Neuronal stem cell (in vitro differentiated cells): Measurements from ENCODE around the gene LIX1L.

Source experiments
- DNase-seq: peaks from one replicate; pipeline ENCODE4 v3.0.0-alpha.2; 2013; ENCODE audit warnings: low spot score
- H2AFZ ChIP-seq: one replicate; pipeline ENCODE4 v1.6.1; 2013; ENCODE audit warnings: mild to moderate bottlenecking, low read length, inconsistent platforms
- H2AK5ac ChIP-seq: 2 replicates; pipeline ENCODE4 v1.6.1; 2013; ENCODE audit warnings: low read depth, mild to moderate bottlenecking, inconsistent platforms, low read length, moderate library complexity, mixed read lengths
- H2BK120ac ChIP-seq: 2 replicates; pipeline ENCODE4 v1.6.1; 2013; ENCODE audit warnings: low read depth, mild to moderate bottlenecking, inconsistent platforms, low read length, moderate library complexity, mixed read lengths
- H2BK12ac ChIP-seq: one replicate; pipeline ENCODE4 v1.6.1; 2013; ENCODE audit warnings: low read length, inconsistent platforms
- H2BK15ac ChIP-seq: 2 replicates; pipeline ENCODE4 v1.6.1; 2013; ENCODE audit warnings: mild to moderate bottlenecking, low read length, inconsistent platforms, mixed read lengths
- H2BK5ac ChIP-seq: one replicate; pipeline ENCODE4 v1.6.1; 2013; ENCODE audit warnings: inconsistent platforms, mild to moderate bottlenecking, low read length, moderate library complexity
- H3K14ac ChIP-seq: one replicate; pipeline ENCODE4 v1.6.1; 2013; ENCODE audit warnings: low read length, inconsistent platforms
- H3K18ac ChIP-seq: 2 replicates; pipeline ENCODE4 v1.6.1; 2013; ENCODE audit warnings: low read length, inconsistent platforms
- H3K23ac ChIP-seq: 2 replicates; pipeline ENCODE4 v1.6.1; 2013; ENCODE audit warnings: low read depth, mild to moderate bottlenecking, mixed read lengths, low read length, inconsistent platforms; ENCODE audit not compliant: poor library complexity
- H3K27ac ChIP-seq: replicated peaks from 3 replicates; pipeline ENCODE4 v1.5.1; 2013; ENCODE audit warnings: low read length, inconsistent platforms
- H3K27me3 ChIP-seq, 3 experiments: 2 replicates each; pipeline ENCODE4 v1.6.1; 2013; ENCODE audit warnings: low read length in 3 of 3, mild to moderate bottlenecking in 2 of 3, inconsistent platforms in 1 of 3, low read depth in 1 of 3, mixed read lengths in 1 of 3, moderate library complexity in 1 of 3; ENCODE audit not compliant: control insufficient read depth in 3 of 3, insufficient read depth in 3 of 3
- H3K36me3 ChIP-seq, 2 donors: replicated peaks in 1 of 2; 2 replicates each; pipeline ENCODE4 v1.6.1; 2013; ENCODE audit warnings: low read length in 2 of 2; ENCODE audit not compliant: control insufficient read depth in 2 of 2, insufficient read depth in 2 of 2
- H3K4ac ChIP-seq: 2 replicates; pipeline ENCODE4 v1.6.1; 2013; ENCODE audit warnings: inconsistent platforms, mild to moderate bottlenecking, low read length, moderate library complexity
- H3K4me1 ChIP-seq, 2 donors: 1 replicate in 1 of 2; 2 replicates in 1 of 2; pipeline ENCODE4 v1.6.1; 2013; ENCODE audit warnings: low read length in 2 of 2, low read depth in 1 of 2; ENCODE audit not compliant: control insufficient read depth in 2 of 2, insufficient read depth in 1 of 2
- H3K4me2 ChIP-seq: one replicate; pipeline ENCODE4 v1.6.1; 2013; ENCODE audit warnings: mild to moderate bottlenecking, low read length, inconsistent platforms; ENCODE audit not compliant: insufficient read depth, poor library complexity, severe bottlenecking
- H3K4me3 ChIP-seq, 2 donors: 2 replicates each; pipeline ENCODE4 v1.5.1; 2013; ENCODE audit warnings: low read length in 2 of 2, mild to moderate bottlenecking in 2 of 2, inconsistent platforms in 1 of 2, moderate library complexity in 1 of 2
- H3K79me1 ChIP-seq: one replicate; pipeline ENCODE4 v1.6.1; 2013; ENCODE audit warnings: low read depth, mild to moderate bottlenecking, inconsistent platforms, low read length, moderate library complexity
- H3K9ac ChIP-seq: one replicate; pipeline ENCODE4 v1.6.1; 2013; ENCODE audit warnings: mild to moderate bottlenecking, low read depth, low read length, inconsistent platforms; ENCODE audit not compliant: poor library complexity
- H3K9me3 ChIP-seq, 2 donors: replicated peaks in 1 of 2; 2 replicates each; pipeline versions ENCODE3 to v1.6.1; 2013; ENCODE audit warnings: low read length in 2 of 2, mild to moderate bottlenecking in 2 of 2, inconsistent platforms in 1 of 2, low read depth in 1 of 2, mixed read lengths in 1 of 2, moderate library complexity in 1 of 2; ENCODE audit not compliant: control insufficient read depth in 2 of 2, insufficient read depth in 1 of 2
- H4K8ac ChIP-seq: one replicate; pipeline ENCODE4 v1.6.1; 2013; ENCODE audit warnings: low read depth, mild to moderate bottlenecking, inconsistent platforms, low read length, moderate library complexity
- H4K91ac ChIP-seq: one replicate; pipeline ENCODE4 v1.6.1; 2013; ENCODE audit warnings: low read length, low read depth, mild to moderate bottlenecking, inconsistent platforms; ENCODE audit not compliant: poor library complexity
- WGBS, 2 donors: extraction: QIAGEN DNeasy Blood & Tissue Kit; methylation state at CpG; one replicate each; pipeline ENCODE4 v1.1.7; 2013; ENCODE audit warnings: missing lambda C conversion rate in 2 of 2, mixed read lengths in 1 of 2; ENCODE audit not compliant: insufficient read length in 2 of 2, insufficient replicate concordance in 1 of 2; ENCODE audit errors: extremely low coverage in 2 of 2; 5-methylcytosine and 5-hydroxymethylcytosine counted together

LIX1L gene

GRCh38 chr1:145980457-145980994, 22.7 kb upstream of the LIX1L start:
- no peak overlapping the region for H2BK15ac ChIP-seq
- no peak overlapping the region for H4K8ac ChIP-seq
- no peak overlapping the region for H3K23ac ChIP-seq
- H3K36me3 ChIP-seq: no peaks in the 10 kb centered on the region
- H3K27me3 ChIP-seq: no peaks in the 10 kb centered on the region
- H3K9me3 ChIP-seq: no peaks in the 10 kb centered on the region
- H2BK5ac ChIP-seq: no peak overlapping the region
- no peak overlapping the region for H3K18ac ChIP-seq
- no peak overlapping the region for H2AK5ac ChIP-seq
- H2AFZ ChIP-seq: no peak overlapping the region
- no peak overlapping the region for H2BK12ac ChIP-seq
- no peak overlapping the region for H2BK120ac ChIP-seq
- DNase-seq: no peak
- no peak overlapping the region for H4K91ac ChIP-seq
- no CpG with 5 or more reads among the region's 1 CpG for WGBS, 2 donors
- H3K4me1 ChIP-seq: peaks cover 12 to 34% of the 10 kb centered on the region in 2 donors
- H3K27ac ChIP-seq: no peak overlapping the region
- no peaks in the 10 kb centered on the region for H3K79me1 ChIP-seq
- no peak overlapping the region for H3K14ac ChIP-seq
- no peak overlapping the region for H3K4me3 ChIP-seq
- H3K4me2 ChIP-seq: no peak overlapping the region
- no peak overlapping the region for H3K9ac ChIP-seq
- no peak overlapping the region for H3K4ac ChIP-seq

- H4K91ac ChIP-seq: no peak overlapping the region
- H3K14ac ChIP-seq: no peak overlapping the region
- no peak overlapping the region for H2BK120ac ChIP-seq
- H3K23ac ChIP-seq: no peak overlapping the region
- H3K27ac ChIP-seq: peak overlapping the region; percentile 0
- H2AFZ ChIP-seq: peak overlapping the region; percentile 7
- peaks cover 9 to 28% of the 10 kb centered on the region in 2 donors for H3K4me1 ChIP-seq
- no peaks in the 10 kb centered on the region for H3K9me3 ChIP-seq
- no peak overlapping the region for H3K9ac ChIP-seq
- no peaks in the 10 kb centered on the region for H3K27me3 ChIP-seq
- no peak overlapping the region for H3K18ac ChIP-seq
- H3K4me3 ChIP-seq: no peak overlapping the region
- H3K36me3 ChIP-seq: no peaks in the 10 kb centered on the region
- H3K4ac ChIP-seq: no peak overlapping the region
- no peak overlapping the region for H4K8ac ChIP-seq
- H3K79me1 ChIP-seq: no peaks in the 10 kb centered on the region
- H2BK15ac ChIP-seq: no peak overlapping the region
- WGBS, 2 donors: no CpG with 5 or more reads among the region's 7 CpGs
- no peak overlapping the region for H2BK5ac ChIP-seq
- H2AK5ac ChIP-seq: no peak overlapping the region
- H3K4me2 ChIP-seq: no peak overlapping the region
- no peak overlapping the region for H2BK12ac ChIP-seq
- no peak for DNase-seq
These were observed 22.1 kb upstream of the LIX1L start for GRCh38 chr1:145979746-145980456.

- H2AK5ac ChIP-seq: no peak overlapping the region
- no peak overlapping the region for H3K9ac ChIP-seq
- no peak overlapping the region for H2BK12ac ChIP-seq
- H3K4me1 ChIP-seq: peaks cover 9 to 28% of the 10 kb centered on the region in 2 donors
- H3K36me3 ChIP-seq: no peaks in the 10 kb centered on the region
- DNase-seq: peak; percentile 87
- peak overlapping the region; percentile 16 for H3K18ac ChIP-seq
- H3K79me1 ChIP-seq: no peaks in the 10 kb centered on the region
- no peak overlapping the region for H3K23ac ChIP-seq
- peak overlapping the region; percentile 26 for H4K8ac ChIP-seq
- H3K4me3 ChIP-seq: peak overlapping the region in 1 of 2 donors; percentile 16
- no peak overlapping the region for H2BK15ac ChIP-seq
- no peaks in the 10 kb centered on the region for H3K27me3 ChIP-seq
- no peak overlapping the region for H2BK120ac ChIP-seq
- no peak overlapping the region for H3K14ac ChIP-seq
- H4K91ac ChIP-seq: no peak overlapping the region
- no peak overlapping the region for H2BK5ac ChIP-seq
- no peak overlapping the region for H3K4ac ChIP-seq
- H3K27ac ChIP-seq: peak overlapping the region; percentile 82
- peak overlapping the region; percentile 36 for H3K4me2 ChIP-seq
- no peak overlapping the region for H2AFZ ChIP-seq
- WGBS, 2 donors: no CpG with 5 or more reads among the region's 9 CpGs
- no peaks in the 10 kb centered on the region for H3K9me3 ChIP-seq
These were observed 21.3 kb upstream of the LIX1L start for GRCh38 chr1:145978854-145979745.

- Histone ChIP-seq H4K8ac (no peak overlapping the region), H2BK5ac (no peak overlapping the region), H3K27me3 (no peaks in the 10 kb centered on the region), H2BK12ac (no peak overlapping the region), H3K9ac (no peak overlapping the region), H3K4me3 (peak overlapping the region in 1 of 2 donors; percentile 16), H3K36me3 (no peaks in the 10 kb centered on the region), H3K79me1 (no peaks in the 10 kb centered on the region), H2BK120ac (no peak overlapping the region), H2AK5ac (no peak overlapping the region), H2AFZ (no peak overlapping the region), H3K4ac (no peak overlapping the region), H4K91ac (no peak overlapping the region), H3K14ac (no peak overlapping the region), H3K9me3 (no peaks in the 10 kb centered on the region), H3K4me1 (peaks cover 9 to 28% of the 10 kb centered on the region in 2 donors), H3K18ac (no peak overlapping the region), H3K23ac (no peak overlapping the region), H2BK15ac (no peak overlapping the region), H3K27ac (no peak overlapping the region), H3K4me2 (no peak overlapping the region)
- DNase-seq: no peak
These were observed 20.6 kb upstream of the LIX1L start for GRCh38 chr1:145978471-145978853.
